ENCODE results near the gene MDGA2. TPM values are rescaled to one million over a fixed set of nuclear protein-coding genes. Genes with fewer than 3 reads are reported as not detected.

The MDGA2 gene
- total RNA-seq, 1 experiment from 2014 or later, result not detected

DNA sequence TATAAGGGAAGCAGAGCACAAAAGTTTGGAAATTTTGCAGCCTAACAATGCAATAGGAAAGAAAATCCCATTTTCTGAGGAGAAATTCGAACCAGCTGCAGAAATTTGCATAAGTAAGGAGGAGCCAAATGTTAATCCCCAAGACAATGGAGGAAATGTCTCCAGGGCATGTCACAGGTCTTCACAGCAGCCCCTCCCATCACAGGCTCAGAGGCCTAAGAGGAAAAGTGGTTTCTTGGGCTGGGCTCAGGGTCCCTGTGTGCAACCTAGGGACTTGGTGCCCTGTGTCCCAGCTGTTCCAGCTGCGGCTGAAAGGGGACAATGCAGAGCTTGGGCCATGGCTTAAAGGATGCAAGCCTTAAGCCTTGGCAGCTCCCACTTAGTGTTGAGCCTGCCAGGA, 190.0 kb downstream of the MDGA2 start:
- Histone ChIP-seq H3K27me3 (replicated peaks; ENCODE audit: control insufficient read depth, insufficient read depth, low read length) (no peaks in the 10 kb centered on the region), H3K4me3 (ENCODE audit: low read depth, low read length) (no peak overlapping the region), H3K9me3 (no peaks in the 10 kb centered on the region), H3K4me1 (no peaks in the 10 kb centered on the region), H3K36me3 (ENCODE audit: control insufficient read depth, insufficient read depth, low read length) (no peaks in the 10 kb centered on the region)
- no TSS peak for BruUV-seq (replicated peaks)
- intact Hi-C loops (cut with micrococcal nuclease; ENCODE audit: unreplicated experiment), result no loop called here
- H3K4me3 Mint-ChIP-seq (ENCODE audit: unreplicated experiment), result no peak overlapping the region
- no peak for DNase-seq
- H3K9me3 Mint-ChIP-seq (ENCODE audit: unreplicated experiment), result no peaks in the 10 kb centered on the region
- TF ChIP-seq, protein P1, sequence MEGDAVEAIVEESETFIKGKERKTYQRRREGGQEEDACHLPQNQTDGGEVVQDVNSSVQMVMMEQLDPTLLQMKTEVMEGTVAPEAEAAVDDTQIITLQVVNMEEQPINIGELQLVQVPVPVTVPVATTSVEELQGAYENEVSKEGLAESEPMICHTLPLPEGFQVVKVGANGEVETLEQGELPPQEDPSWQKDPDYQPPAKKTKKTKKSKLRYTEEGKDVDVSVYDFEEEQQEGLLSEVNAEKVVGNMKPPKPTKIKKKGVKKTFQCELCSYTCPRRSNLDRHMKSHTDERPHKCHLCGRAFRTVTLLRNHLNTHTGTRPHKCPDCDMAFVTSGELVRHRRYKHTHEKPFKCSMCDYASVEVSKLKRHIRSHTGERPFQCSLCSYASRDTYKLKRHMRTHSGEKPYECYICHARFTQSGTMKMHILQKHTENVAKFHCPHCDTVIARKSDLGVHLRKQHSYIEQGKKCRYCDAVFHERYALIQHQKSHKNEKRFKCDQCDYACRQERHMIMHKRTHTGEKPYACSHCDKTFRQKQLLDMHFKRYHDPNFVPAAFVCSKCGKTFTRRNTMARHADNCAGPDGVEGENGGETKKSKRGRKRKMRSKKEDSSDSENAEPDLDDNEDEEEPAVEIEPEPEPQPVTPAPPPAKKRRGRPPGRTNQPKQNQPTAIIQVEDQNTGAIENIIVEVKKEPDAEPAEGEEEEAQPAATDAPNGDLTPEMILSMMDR (IDR thresholded peaks at IDR 0.05; ENCODE audit: insufficient read depth in 1 of 2, low read depth in 1 of 2, low read length in 1 of 2, severe bottlenecking in 1 of 2, unreplicated experiment in 1 of 2), result no peak
- no peaks in the 10 kb centered on the region for H3K4me1 Mint-ChIP-seq (ENCODE audit: low read depth, unreplicated experiment)
- H3K27ac Mint-ChIP-seq (ENCODE audit: unreplicated experiment), result no peak overlapping the region
- CTCF ChIA-PET, result no interaction called here
- no peaks in the 10 kb centered on the region for H3K36me3 Mint-ChIP-seq (ENCODE audit: insufficient read depth, unreplicated experiment)
- H3K27me3 Mint-ChIP-seq (ENCODE audit: insufficient read depth, unreplicated experiment), result peaks cover 4% of the 10 kb centered on the region
- POLR2A ChIA-PET, result no interaction called here

- H3K27me3 ChIP-seq (replicated peaks; ENCODE audit: control insufficient read depth, insufficient read depth, low read length), result no peaks in the 10 kb centered on the region
- Mint-ChIP-seq H3K36me3 (ENCODE audit: insufficient read depth, unreplicated experiment) (no peaks in the 10 kb centered on the region), H3K4me3 (ENCODE audit: unreplicated experiment) (no peak overlapping the region), H3K27ac (ENCODE audit: unreplicated experiment) (no peak overlapping the region), H3K4me1 (ENCODE audit: low read depth, unreplicated experiment) (no peaks in the 10 kb centered on the region), H3K27me3 (ENCODE audit: insufficient read depth, unreplicated experiment) (peaks cover 4% of the 10 kb centered on the region), H3K9me3 (ENCODE audit: unreplicated experiment) (no peaks in the 10 kb centered on the region)
- intact Hi-C loops (cut with micrococcal nuclease; ENCODE audit: unreplicated experiment), result no loop called here
- no TSS peak for BruUV-seq (replicated peaks)
- DNase-seq, result no peak
- no peaks in the 10 kb centered on the region for H3K36me3 ChIP-seq (ENCODE audit: control insufficient read depth, insufficient read depth, low read length)
- TF ChIP-seq, protein P1 (IDR thresholded peaks at IDR 0.05; ENCODE audit: insufficient read depth in 1 of 2, low read depth in 1 of 2, low read length in 1 of 2, severe bottlenecking in 1 of 2, unreplicated experiment in 1 of 2), result no peak
- H3K9me3 ChIP-seq, result no peaks in the 10 kb centered on the region
- POLR2A ChIA-PET, result no interaction called here
- CTCF ChIA-PET, result no interaction called here
- no peaks in the 10 kb centered on the region for H3K4me1 ChIP-seq
- no peak overlapping the region for H3K4me3 ChIP-seq (ENCODE audit: low read depth, low read length)
These were observed 192.0 kb downstream of the MDGA2 start for GRCh38 chr14:47483449-47483848.

DNA sequence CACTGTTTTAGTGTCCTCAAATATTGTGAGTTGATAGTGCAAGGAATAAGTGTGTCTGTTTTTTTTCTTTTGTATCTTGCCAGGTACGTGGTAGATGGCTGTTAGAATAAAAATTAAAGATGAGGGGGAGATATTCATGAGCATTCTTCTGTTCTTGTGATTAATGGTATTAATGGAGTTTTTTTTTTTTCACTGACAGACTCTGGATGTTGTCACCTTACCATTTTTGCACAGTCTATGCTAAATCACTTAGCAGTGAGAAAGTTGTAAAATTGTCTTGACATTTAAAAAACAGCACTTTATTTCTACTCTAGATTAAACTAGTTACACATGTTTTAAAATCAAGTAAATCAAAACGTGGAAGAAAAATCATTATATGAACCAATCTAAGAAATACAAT, 204.3 kb downstream of the MDGA2 start:
- DNase-seq, result no peak
- BruUV-seq (replicated peaks), result no TSS peak
- H3K9me3 Mint-ChIP-seq (ENCODE audit: unreplicated experiment), result no peaks in the 10 kb centered on the region
- no peak overlapping the region for H3K27ac Mint-ChIP-seq (ENCODE audit: unreplicated experiment)
- Histone ChIP-seq H3K4me3 (ENCODE audit: low read depth, low read length) (no peak overlapping the region), H3K36me3 (ENCODE audit: control insufficient read depth, insufficient read depth, low read length) (no peaks in the 10 kb centered on the region), H3K9me3 (no peaks in the 10 kb centered on the region), H3K27me3 (replicated peaks; ENCODE audit: control insufficient read depth, insufficient read depth, low read length) (no peaks in the 10 kb centered on the region), H3K4me1 (no peaks in the 10 kb centered on the region)
- intact Hi-C loops (cut with micrococcal nuclease; ENCODE audit: unreplicated experiment), result no loop called here
- H3K4me1 Mint-ChIP-seq (ENCODE audit: low read depth, unreplicated experiment), result no peaks in the 10 kb centered on the region
- H3K27me3 Mint-ChIP-seq (ENCODE audit: insufficient read depth, unreplicated experiment), result no peaks in the 10 kb centered on the region
- H3K36me3 Mint-ChIP-seq (ENCODE audit: insufficient read depth, unreplicated experiment), result no peaks in the 10 kb centered on the region
- H3K4me3 Mint-ChIP-seq (ENCODE audit: unreplicated experiment), result no peak overlapping the region
- ChIA-PET CTCF (no interaction called here), POLR2A (no interaction called here)
- TF ChIP-seq, protein P1 (IDR thresholded peaks at IDR 0.05; ENCODE audit: insufficient read depth in 1 of 2, low read depth in 1 of 2, low read length in 1 of 2, severe bottlenecking in 1 of 2, unreplicated experiment in 1 of 2), result no peak

All from Caco-2 (cell line).